MM.1S (cell line): ENCODE measurements around the gene CDK11B.

Source experiments
- CTCF ChIP-seq: fragments of 300-600 bp; sonication (generic); IDR thresholded peaks from 2 replicates; pipeline ENCODE4 v1.5.1; 2016; ENCODE audit warnings: antibody characterized with exemption, low read length, mixed read lengths
- EZH2 ChIP-seq: fragments of 300-600 bp; sonication (generic); optimal IDR thresholded peaks from 2 replicates; pipeline ENCODE3; 2017; ENCODE audit warnings: low read depth, mild to moderate bottlenecking, antibody characterized with exemption, low read length, mixed read lengths
- EZH2phosphoT487 ChIP-seq: fragments of 300-600 bp; sonication (generic); IDR thresholded peaks from 2 replicates; pipeline ENCODE4 v1.6.1; 2018; ENCODE audit warnings: antibody characterized with exemption, low read length

GRCh38 chr1:1599935-1600860 lies 58.6 kb downstream of the CDK11B start, which contains the start of gene FNDC10:
- TF ChIP-seq EZH2 (no peak), CTCF (no peak), EZH2phosphoT487 (no peak)
